Gastroesophageal sphincter (tissue), 3 donors: ENCODE data around the gene ADORA1.

Experiments used
- CTCF ChIP-seq, 4 experiments: fragments of 200-600 bp in 2 of 4; fragments of 450-650 bp in 2 of 4; sonication (generic) in 1 of 4; IDR thresholded peaks; one replicate each; pipeline ENCODE4 v1.5.1; 2017 to 2019; ENCODE audit warnings: antibody characterized with exemption in 4 of 4, mild to moderate bottlenecking in 2 of 4, moderate library complexity in 2 of 4
- EP300 ChIP-seq: sonication (generic); formaldehyde crosslinking; IDR thresholded peaks from one replicate; pipeline ENCODE4 v1.6.1; 2017; ENCODE audit warnings: antibody characterized with exemption, mild to moderate bottlenecking
- POLR2A ChIP-seq, 2 donors: fragments of 450-650 bp; IDR thresholded peaks; one replicate each; pipeline ENCODE4 v1.6.1; 2017; ENCODE audit warnings: antibody characterized with exemption in 2 of 2, mild to moderate bottlenecking in 2 of 2, moderate library complexity in 1 of 2
- POLR2AphosphoS5 ChIP-seq: sonication (generic); formaldehyde crosslinking; IDR thresholded peaks from one replicate; pipeline ENCODE4 v1.6.1; 2017; ENCODE audit warnings: antibody characterized with exemption

- TF ChIP-seq POLR2A (IDR thresholded peaks at IDR 0.05) (no peak), POLR2AphosphoS5 (no peak), EP300 (no peak), CTCF (IDR thresholded peaks at IDR 0.05) (no peak)
Observed at GRCh38 chr1:203140743-203141520, 13.4 kb downstream of the ADORA1 start.
